Measurements from ENCODE around the gene MYDGF. TPM values are rescaled to one million over a fixed set of nuclear protein-coding genes. Genes with fewer than 3 reads are reported as not detected.

Gene MYDGF
- total and polyA plus RNA-seq, 2 of the 13 experiments (the other 11 are each of a cell fraction or from before 2014, with no cell fraction given), result 116 to 198 TPM

DNA sequence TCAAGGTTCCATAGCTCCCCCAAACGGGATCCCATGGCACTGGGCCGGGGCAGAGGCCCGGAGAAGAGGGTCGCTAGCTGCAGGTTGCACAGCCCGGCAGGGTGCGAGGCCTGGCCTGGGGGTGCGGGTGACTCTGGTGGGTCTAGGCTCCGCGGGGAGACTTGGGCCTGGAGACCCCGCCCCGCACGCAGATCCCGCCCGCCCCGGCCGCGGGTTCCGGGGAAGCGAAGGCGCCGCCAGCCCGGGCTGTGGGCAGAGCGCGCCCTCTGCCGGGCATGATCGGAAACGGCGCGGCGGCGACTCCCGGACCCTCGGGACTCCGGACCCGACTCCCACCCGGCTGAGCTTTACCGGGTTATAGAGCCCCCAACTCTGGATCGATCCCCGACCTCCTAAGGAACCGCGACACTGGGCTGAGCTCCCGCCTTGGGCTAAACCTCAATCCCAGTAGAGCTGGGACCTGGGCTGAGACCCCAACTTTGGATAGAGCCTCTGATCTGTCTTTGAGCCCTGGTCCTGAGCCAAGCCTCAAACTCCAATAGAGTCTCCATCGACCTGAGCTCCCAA, 33.9 kb downstream of the MYDGF start (continued):
- TF ChIP-seq, protein P1, sequence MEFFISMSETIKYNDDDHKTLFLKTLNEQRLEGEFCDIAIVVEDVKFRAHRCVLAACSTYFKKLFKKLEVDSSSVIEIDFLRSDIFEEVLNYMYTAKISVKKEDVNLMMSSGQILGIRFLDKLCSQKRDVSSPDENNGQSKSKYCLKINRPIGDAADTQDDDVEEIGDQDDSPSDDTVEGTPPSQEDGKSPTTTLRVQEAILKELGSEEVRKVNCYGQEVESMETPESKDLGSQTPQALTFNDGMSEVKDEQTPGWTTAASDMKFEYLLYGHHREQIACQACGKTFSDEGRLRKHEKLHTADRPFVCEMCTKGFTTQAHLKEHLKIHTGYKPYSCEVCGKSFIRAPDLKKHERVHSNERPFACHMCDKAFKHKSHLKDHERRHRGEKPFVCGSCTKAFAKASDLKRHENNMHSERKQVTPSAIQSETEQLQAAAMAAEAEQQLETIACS (CRISPR knock-in tag; IDR thresholded peaks at IDR 0.05), result no peak
- TF ChIP-seq, protein P2, sequence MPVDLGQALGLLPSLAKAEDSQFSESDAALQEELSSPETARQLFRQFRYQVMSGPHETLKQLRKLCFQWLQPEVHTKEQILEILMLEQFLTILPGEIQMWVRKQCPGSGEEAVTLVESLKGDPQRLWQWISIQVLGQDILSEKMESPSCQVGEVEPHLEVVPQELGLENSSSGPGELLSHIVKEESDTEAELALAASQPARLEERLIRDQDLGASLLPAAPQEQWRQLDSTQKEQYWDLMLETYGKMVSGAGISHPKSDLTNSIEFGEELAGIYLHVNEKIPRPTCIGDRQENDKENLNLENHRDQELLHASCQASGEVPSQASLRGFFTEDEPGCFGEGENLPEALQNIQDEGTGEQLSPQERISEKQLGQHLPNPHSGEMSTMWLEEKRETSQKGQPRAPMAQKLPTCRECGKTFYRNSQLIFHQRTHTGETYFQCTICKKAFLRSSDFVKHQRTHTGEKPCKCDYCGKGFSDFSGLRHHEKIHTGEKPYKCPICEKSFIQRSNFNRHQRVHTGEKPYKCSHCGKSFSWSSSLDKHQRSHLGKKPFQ (CRISPR knock-in tag; IDR thresholded peaks at IDR 0.05; ENCODE audit: insufficient replicate concordance), result no peak
- no peak for TF ChIP-seq FOXA3 (CRISPR knock-in tag; IDR thresholded peaks at IDR 0.05)
- TF ChIP-seq, protein P3, sequence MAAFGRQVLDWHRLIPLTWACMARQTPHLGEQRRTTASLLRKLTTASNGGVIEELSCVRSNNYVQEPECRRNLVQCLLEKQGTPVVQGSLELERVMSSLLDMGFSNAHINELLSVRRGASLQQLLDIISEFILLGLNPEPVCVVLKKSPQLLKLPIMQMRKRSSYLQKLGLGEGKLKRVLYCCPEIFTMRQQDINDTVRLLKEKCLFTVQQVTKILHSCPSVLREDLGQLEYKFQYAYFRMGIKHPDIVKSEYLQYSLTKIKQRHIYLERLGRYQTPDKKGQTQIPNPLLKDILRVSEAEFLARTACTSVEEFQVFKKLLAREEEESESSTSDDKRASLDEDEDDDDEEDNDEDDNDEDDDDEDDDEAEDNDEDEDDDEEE (CRISPR knock-in tag; IDR thresholded peaks at IDR 0.05), result no peak; the same call in 1 of the 2 replicates
- no peak for TF ChIP-seq ZFP37 (CRISPR knock-in tag; IDR thresholded peaks at IDR 0.05; ENCODE audit: borderline replicate concordance)
- TF ChIP-seq, protein P4, sequence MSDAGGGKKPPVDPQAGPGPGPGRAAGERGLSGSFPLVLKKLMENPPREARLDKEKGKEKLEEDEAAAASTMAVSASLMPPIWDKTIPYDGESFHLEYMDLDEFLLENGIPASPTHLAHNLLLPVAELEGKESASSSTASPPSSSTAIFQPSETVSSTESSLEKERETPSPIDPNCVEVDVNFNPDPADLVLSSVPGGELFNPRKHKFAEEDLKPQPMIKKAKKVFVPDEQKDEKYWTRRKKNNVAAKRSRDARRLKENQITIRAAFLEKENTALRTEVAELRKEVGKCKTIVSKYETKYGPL (CRISPR knock-in tag; IDR thresholded peaks at IDR 0.05), result no peak
- TF ChIP-seq ZNF839 (CRISPR knock-in tag; IDR thresholded peaks at IDR 0.05; ENCODE audit: borderline replicate concordance), result no peak
- TF ChIP-seq, protein P5, sequence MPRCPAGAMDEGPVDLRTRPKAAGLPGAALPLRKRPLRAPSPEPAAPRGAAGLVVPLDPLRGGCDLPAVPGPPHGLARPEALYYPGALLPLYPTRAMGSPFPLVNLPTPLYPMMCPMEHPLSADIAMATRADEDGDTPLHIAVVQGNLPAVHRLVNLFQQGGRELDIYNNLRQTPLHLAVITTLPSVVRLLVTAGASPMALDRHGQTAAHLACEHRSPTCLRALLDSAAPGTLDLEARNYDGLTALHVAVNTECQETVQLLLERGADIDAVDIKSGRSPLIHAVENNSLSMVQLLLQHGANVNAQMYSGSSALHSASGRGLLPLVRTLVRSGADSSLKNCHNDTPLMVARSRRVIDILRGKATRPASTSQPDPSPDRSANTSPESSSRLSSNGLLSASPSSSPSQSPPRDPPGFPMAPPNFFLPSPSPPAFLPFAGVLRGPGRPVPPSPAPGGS (CRISPR knock-in tag; IDR thresholded peaks at IDR 0.05), result no peak
- TF ChIP-seq RXRA (CRISPR knock-in tag; IDR thresholded peaks at IDR 0.05), result no peak
- TF ChIP-seq ZNF496 (CRISPR knock-in tag; IDR thresholded peaks at IDR 0.05; ENCODE audit: insufficient replicate concordance), result no peak
- TF ChIP-seq, protein P6, sequence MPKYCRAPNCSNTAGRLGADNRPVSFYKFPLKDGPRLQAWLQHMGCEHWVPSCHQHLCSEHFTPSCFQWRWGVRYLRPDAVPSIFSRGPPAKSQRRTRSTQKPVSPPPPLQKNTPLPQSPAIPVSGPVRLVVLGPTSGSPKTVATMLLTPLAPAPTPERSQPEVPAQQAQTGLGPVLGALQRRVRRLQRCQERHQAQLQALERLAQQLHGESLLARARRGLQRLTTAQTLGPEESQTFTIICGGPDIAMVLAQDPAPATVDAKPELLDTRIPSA (CRISPR knock-in tag; IDR thresholded peaks at IDR 0.05; ENCODE audit: borderline replicate concordance), result no peak
- TF ChIP-seq ZNF768 (CRISPR knock-in tag; IDR thresholded peaks at IDR 0.05), result no peak; the same call in 1 of the 2 replicates
- TF ChIP-seq ATF7-NPFF (CRISPR knock-in tag; IDR thresholded peaks at IDR 0.05; ENCODE audit: low read depth), result no peak
- no peak for TF ChIP-seq TOE1 (CRISPR knock-in tag; IDR thresholded peaks at IDR 0.05)
- TF ChIP-seq JDP2 (CRISPR knock-in tag; IDR thresholded peaks at IDR 0.05; ENCODE audit: borderline replicate concordance), result no peak
- TF ChIP-seq NCOR1 (IDR thresholded peaks at IDR 0.05; ENCODE audit: borderline replicate concordance, low read length), result no peak
- no peak for TF ChIP-seq NFE2 (CRISPR knock-in tag; IDR thresholded peaks at IDR 0.05)
- no peak for TF ChIP-seq ZNF713 (CRISPR knock-in tag; IDR thresholded peaks at IDR 0.05)
- TF ChIP-seq PITX1 (CRISPR knock-in tag; IDR thresholded peaks at IDR 0.05), result no peak
- TF ChIP-seq, protein P7, sequence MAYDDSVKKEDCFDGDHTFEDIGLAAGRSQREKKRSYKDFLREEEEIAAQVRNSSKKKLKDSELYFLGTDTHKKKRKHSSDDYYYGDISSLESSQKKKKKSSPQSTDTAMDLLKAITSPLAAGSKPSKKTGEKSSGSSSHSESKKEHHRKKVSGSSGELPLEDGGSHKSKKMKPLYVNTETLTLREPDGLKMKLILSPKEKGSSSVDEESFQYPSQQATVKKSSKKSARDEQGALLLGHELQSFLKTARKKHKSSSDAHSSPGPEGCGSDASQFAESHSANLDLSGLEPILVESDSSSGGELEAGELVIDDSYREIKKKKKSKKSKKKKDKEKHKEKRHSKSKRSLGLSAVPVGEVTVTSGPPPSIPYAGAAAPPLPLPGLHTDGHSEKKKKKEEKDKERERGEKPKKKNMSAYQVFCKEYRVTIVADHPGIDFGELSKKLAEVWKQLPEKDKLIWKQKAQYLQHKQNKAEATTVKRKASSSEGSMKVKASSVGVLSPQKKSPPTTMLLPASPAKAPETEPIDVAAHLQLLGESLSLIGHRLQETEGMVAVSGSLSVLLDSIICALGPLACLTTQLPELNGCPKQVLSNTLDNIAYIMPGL (CRISPR knock-in tag; IDR thresholded peaks at IDR 0.05; ENCODE audit: borderline replicate concordance in 1 of 2, low read depth in 1 of 2), result peak; percentile 80 to 90; a peak in 3 of 4 replicates
- TF ChIP-seq MTF1 (CRISPR knock-in tag; IDR thresholded peaks at IDR 0.05), result no peak

Measured in HepG2 (cell line).